Measurements from ENCODE around the gene FASN.
"Not testable (repeated sequence)": the region's sequence is repeated elsewhere in the genome, so short reads cannot be mapped to it uniquely, and the experiment has no call there.

DNA sequence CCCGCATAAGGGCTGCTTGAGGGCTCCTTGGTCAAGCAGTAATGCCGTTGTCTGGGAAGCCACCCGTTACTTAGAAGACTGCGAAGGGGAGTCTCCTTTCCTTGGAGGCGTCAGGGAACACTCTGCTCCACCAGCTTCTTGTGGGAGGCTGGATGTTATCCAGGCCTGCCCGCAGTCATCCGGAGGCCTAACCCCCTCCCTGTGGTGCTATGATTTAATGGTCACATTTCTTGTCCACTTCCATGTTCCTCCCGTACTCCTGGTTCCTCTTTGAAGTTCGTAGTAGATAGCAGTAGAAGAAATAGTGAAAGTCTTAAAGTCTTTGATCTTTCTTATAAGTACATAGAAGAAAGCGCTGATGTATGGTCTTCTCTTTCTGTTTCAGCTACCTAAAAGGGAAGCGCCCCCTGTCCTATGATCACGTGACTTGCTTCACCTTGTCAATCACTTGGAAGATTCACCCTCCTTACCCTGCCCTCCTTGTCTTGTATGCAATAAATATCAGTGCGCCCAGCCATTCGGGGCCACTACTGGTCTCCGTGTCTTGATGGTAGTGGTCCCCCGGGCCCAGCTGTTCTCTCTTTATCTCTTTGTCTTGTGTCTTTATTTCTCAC, 59.1 kb downstream of the FASN start:
- TF ChIP-seq, protein P1, sequence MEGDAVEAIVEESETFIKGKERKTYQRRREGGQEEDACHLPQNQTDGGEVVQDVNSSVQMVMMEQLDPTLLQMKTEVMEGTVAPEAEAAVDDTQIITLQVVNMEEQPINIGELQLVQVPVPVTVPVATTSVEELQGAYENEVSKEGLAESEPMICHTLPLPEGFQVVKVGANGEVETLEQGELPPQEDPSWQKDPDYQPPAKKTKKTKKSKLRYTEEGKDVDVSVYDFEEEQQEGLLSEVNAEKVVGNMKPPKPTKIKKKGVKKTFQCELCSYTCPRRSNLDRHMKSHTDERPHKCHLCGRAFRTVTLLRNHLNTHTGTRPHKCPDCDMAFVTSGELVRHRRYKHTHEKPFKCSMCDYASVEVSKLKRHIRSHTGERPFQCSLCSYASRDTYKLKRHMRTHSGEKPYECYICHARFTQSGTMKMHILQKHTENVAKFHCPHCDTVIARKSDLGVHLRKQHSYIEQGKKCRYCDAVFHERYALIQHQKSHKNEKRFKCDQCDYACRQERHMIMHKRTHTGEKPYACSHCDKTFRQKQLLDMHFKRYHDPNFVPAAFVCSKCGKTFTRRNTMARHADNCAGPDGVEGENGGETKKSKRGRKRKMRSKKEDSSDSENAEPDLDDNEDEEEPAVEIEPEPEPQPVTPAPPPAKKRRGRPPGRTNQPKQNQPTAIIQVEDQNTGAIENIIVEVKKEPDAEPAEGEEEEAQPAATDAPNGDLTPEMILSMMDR (IDR thresholded peaks at IDR 0.05): not testable (repeated sequence)
- TF ChIP-seq, protein P2, sequence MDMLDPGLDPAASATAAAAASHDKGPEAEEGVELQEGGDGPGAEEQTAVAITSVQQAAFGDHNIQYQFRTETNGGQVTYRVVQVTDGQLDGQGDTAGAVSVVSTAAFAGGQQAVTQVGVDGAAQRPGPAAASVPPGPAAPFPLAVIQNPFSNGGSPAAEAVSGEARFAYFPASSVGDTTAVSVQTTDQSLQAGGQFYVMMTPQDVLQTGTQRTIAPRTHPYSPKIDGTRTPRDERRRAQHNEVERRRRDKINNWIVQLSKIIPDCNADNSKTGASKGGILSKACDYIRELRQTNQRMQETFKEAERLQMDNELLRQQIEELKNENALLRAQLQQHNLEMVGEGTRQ (IDR thresholded peaks at IDR 0.05; ENCODE audit: borderline replicate concordance, low read depth, low read length): not testable (repeated sequence)
- not testable (repeated sequence) for TF ChIP-seq GABPA (IDR thresholded peaks at IDR 0.05; ENCODE audit: low read depth); EP300 (IDR thresholded peaks at IDR 0.05; ENCODE audit: borderline replicate concordance in 1 of 2, low read depth in 1 of 2, low read length in 1 of 2)
